ENCODE measurements around the gene ANKRD40.

The ANKRD40 gene

DNA sequence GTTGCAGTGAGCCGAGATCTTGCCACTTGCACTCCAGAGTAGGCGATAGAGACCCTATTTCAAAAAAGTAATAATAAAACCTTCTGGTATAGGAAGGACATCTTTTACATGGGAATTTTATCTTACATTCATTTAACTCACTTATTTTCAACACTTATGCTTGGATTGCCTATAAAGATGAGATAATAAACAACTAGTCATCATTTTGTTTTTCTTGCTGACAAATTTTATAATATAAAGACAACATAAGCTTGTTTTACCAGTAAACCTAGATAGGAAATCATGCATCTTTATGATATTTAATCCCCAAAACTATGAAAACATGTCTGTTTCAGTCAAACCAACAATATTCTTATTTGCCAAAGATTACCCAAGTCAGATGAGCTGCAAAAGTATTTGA is 56.1 kb downstream of the ANKRD40 start:
- no peaks in the 10 kb centered on the region for H3K9me3 ChIP-seq (ENCODE audit: insufficient read depth, low read depth, low read length)
- no peak overlapping the region for H3K27ac ChIP-seq (ENCODE audit: low read length)
- no peaks in the 10 kb centered on the region for H3K4me1 ChIP-seq (ENCODE audit: insufficient read depth, low read length)
- no peak overlapping the region for H3K9ac ChIP-seq (ENCODE audit: low read depth, low read length)
- no peaks in the 10 kb centered on the region for H3K36me3 ChIP-seq (ENCODE audit: insufficient read depth, low read depth, low read length)
- no peaks in the 10 kb centered on the region for H3K27me3 ChIP-seq (ENCODE audit: insufficient read depth, low read length)
- H3K4me3 ChIP-seq (ENCODE audit: low read length): no peak overlapping the region

- Histone ChIP-seq H3K4me3 (ENCODE audit: low read length) (no peak overlapping the region), H3K9ac (ENCODE audit: low read depth, low read length) (no peak overlapping the region), H3K4me1 (ENCODE audit: insufficient read depth, low read length) (no peaks in the 10 kb centered on the region), H3K27me3 (ENCODE audit: insufficient read depth, low read length) (no peaks in the 10 kb centered on the region), H3K36me3 (ENCODE audit: insufficient read depth, low read depth, low read length) (no peaks in the 10 kb centered on the region), H3K9me3 (ENCODE audit: insufficient read depth, low read depth, low read length) (no peaks in the 10 kb centered on the region), H3K27ac (ENCODE audit: low read length) (no peak overlapping the region)
These were observed 58.4 kb downstream of the ANKRD40 start for GRCh38 chr17:50649042-50649908.

DNA sequence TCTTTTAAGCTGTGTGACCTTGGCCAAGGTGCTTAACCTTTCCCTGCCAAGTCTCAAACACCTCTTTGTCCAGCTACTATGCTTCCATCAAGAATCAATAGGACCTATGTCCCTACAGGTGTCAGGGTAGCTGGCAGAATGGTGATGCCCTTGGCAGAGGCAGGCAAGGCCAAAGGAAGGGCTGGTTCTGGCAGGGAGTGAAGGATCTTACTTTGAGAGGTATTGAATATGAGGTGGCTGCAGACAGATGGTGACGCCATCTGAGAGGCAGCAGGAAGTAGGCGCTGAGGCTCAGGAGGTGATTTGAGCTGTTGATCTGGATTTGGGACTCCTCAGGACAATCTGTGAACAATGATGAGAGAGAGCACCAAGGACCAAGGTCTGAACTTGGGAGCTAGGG is 60.5 kb downstream of the ANKRD40 start:
- no peak overlapping the region for H3K27ac ChIP-seq (ENCODE audit: low read length)
- no peaks in the 10 kb centered on the region for H3K36me3 ChIP-seq (ENCODE audit: insufficient read depth, low read depth, low read length)
- no peaks in the 10 kb centered on the region for H3K27me3 ChIP-seq (ENCODE audit: insufficient read depth, low read length)
- H3K9me3 ChIP-seq (ENCODE audit: insufficient read depth, low read depth, low read length): no peaks in the 10 kb centered on the region
- H3K4me3 ChIP-seq (ENCODE audit: low read length): no peak overlapping the region
- no peak overlapping the region for H3K9ac ChIP-seq (ENCODE audit: low read depth, low read length)
- H3K4me1 ChIP-seq (ENCODE audit: insufficient read depth, low read length): no peaks in the 10 kb centered on the region

DNA sequence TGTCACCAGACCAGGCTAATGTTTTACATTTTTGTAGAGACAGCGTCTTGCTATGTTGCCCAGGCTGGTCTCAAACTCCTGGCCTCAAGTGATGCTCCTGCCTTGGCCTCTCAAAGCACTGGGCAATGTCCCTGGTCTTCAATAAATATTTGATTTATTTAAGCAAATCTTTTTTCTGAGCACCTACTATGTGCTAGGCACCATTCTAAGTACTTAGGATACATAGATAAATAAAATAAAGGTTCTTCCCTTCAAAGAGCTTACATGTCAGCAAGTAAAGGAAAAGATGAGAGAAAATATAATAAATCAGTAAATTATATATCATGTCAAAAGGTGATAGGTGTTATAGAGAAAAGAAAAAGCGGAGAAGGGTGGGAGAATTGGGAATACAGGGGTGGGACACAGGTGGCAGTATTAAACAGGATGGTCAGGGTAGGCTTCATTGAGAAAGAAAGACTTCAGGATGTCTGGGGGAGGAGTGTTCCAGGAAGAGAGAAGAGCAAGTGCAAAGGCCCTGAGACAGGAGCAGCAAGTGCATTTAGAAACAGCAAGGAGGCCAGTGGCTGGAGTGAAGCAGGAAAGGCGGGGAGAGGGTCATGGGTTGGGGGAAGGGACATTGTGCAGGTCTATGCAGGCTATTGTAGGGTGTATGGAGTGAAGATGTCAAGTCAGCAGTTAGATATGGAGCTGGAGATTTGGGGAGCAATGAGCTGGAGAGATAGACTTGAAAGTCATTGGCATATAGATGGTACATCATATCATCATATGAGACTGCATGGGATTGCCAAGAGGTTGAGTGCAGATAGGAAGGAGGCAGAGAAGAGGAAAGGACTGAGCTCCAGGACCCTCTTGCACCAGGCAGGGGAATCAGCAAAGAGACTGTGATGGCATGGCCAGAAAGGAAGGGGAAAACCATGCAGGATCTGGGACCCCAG is 61.7 kb downstream of the ANKRD40 start:
- Histone ChIP-seq H3K27ac (ENCODE audit: low read length) (no peak overlapping the region), H3K4me1 (ENCODE audit: insufficient read depth, low read length) (no peaks in the 10 kb centered on the region)

More for the DNA sequence above, 61.7 kb downstream of the ANKRD40 start:
- H3K27me3 ChIP-seq (ENCODE audit: insufficient read depth, low read length): no peaks in the 10 kb centered on the region
- no peaks in the 10 kb centered on the region for H3K9me3 ChIP-seq (ENCODE audit: insufficient read depth, low read depth, low read length)
- H3K9ac ChIP-seq (ENCODE audit: low read depth, low read length): no peak overlapping the region
- no peak overlapping the region for H3K4me3 ChIP-seq (ENCODE audit: low read length)
- no peaks in the 10 kb centered on the region for H3K36me3 ChIP-seq (ENCODE audit: insufficient read depth, low read depth, low read length)
